AG04449 (cell line): ENCODE measurements around the gene LCN1.

Experiments used
- CTCF ChIA-PET: fragments of 350-600 bp; formaldehyde crosslinking; extraction: SDS; loops from one replicate; lab custom pipeline; 2021; ENCODE audit warnings: antibody characterized with exemption; lab: Yijun Ruan, JAX
- POLR2A ChIA-PET: fragments of 400-600, 350-600 bp; formaldehyde crosslinking; extraction: SDS; loops from one replicate; lab custom pipeline; 2020; ENCODE audit warnings: antibody characterized with exemption, inconsistent platforms; lab: Yijun Ruan, JAX
- DNase-seq: peaks from one replicate; pipeline ENCODE4 v3.0.0-alpha.2; 2010; ENCODE audit warnings: low read depth, low spot score
- H3K4me3 ChIP-seq: 2 replicates; pipeline ENCODE4 v1.5.1; 2011; ENCODE audit warnings: low read depth, mild to moderate bottlenecking, control low read depth, low read length
- CTCF ChIP-seq: IDR thresholded peaks from one replicate; pipeline ENCODE4 v1.5.1; 2011; ENCODE audit warnings: mild to moderate bottlenecking, moderate library complexity, low read length, control low read depth, inconsistent platforms; ENCODE audit not compliant: insufficient read depth; ENCODE audit errors: missing control alignments

LCN1 gene

GRCh38 chr9:135502873-135503321 is 18.3 kb upstream of the LCN1 start:
- CTCF ChIA-PET = interaction anchor here (1.0 kb wide), 1 partner anchor 10 kb away, joined by 4 read pairs; no protein-coding TSS in a partner anchor
- POLR2A ChIA-PET = no interaction called here
- TF ChIP-seq CTCF = no peak
- DNase-seq = no peak
- H3K4me3 ChIP-seq = no peak overlapping the region

GRCh38 chr9:135503371-135504261 is 17.6 kb upstream of the LCN1 start:
- TF ChIP-seq CTCF = no peak
- ChIA-PET POLR2A (no interaction called here), CTCF (interaction anchor here (0.8 to 3.4 kb wide), 8 partner anchors 9 to 101 kb away, joined by 3 to 17 read pairs (median 8); no protein-coding TSS in a partner anchor)
- H3K4me3 ChIP-seq = no peak overlapping the region
- DNase-seq = no peak

DNA sequence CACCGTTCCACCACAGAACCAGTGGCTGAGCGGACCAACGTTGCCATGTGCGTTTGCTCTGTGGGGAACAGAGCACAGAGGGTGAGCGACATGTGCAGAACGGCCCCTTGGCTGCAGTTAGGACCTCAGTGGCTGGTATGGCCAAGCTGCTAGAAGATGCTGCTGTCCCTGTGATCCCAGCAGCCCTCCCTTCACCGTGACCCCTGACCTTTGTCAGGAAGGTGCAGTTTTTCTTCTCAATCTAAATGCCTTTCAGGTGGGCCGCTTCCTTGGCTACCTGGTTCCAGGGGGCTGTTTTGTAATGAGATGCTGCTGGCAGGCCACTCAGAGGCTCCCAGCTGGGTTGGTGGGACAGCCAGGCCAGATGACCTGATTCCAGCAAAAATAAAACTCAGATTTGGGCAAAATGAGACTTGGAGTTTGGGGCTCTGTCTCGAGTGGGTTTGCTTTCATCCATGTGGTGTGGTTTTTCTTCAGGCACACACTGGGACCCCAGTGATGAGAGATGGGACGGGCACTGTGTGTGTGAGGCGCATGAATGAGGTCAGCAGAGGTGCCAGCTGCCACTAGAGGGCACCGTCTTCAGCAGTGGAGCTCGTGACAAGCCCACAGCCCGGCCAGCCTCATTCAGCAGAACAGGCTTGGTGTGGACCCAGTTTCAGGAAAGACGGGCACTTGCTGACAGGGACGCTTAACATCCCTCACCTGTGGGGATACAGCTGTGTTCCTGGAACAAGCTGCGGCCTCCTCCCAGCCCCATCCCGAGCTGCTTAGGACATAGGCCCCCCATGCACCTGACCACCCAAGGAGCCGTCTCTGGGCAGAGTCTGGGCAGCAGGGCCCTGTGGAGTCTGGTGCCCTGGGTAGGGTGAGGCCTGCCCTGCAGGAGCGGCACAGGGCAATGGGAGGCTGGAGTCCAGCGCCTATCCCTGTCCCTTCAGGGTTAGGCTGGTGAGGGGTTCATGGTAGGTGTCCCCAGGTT is 16.7 kb upstream of the LCN1 start:
- DNase-seq = no peak
- TF ChIP-seq CTCF = peak; percentile 95
- ChIA-PET CTCF (interaction anchor here (0.7 to 3.4 kb wide), 18 partner anchors 8 to 118 kb away, joined by 3 to 17 read pairs (median 4); no protein-coding TSS in a partner anchor), POLR2A (interaction anchor here (0.6 kb wide), 1 partner anchor 31 kb away, joined by 3 read pairs; no protein-coding TSS in a partner anchor)
- no peak overlapping the region for H3K4me3 ChIP-seq

- no peak for TF ChIP-seq CTCF
- H3K4me3 ChIP-seq = no peak overlapping the region
- ChIA-PET CTCF (interaction anchor here (0.7 to 3.4 kb wide), 16 partner anchors 7 to 117 kb away, joined by 3 to 17 read pairs (median 4); no protein-coding TSS in a partner anchor), POLR2A (no interaction called here)
- no peak for DNase-seq
These were observed 15.6 kb upstream of the LCN1 start for GRCh38 chr9:135505406-135506187.

DNA sequence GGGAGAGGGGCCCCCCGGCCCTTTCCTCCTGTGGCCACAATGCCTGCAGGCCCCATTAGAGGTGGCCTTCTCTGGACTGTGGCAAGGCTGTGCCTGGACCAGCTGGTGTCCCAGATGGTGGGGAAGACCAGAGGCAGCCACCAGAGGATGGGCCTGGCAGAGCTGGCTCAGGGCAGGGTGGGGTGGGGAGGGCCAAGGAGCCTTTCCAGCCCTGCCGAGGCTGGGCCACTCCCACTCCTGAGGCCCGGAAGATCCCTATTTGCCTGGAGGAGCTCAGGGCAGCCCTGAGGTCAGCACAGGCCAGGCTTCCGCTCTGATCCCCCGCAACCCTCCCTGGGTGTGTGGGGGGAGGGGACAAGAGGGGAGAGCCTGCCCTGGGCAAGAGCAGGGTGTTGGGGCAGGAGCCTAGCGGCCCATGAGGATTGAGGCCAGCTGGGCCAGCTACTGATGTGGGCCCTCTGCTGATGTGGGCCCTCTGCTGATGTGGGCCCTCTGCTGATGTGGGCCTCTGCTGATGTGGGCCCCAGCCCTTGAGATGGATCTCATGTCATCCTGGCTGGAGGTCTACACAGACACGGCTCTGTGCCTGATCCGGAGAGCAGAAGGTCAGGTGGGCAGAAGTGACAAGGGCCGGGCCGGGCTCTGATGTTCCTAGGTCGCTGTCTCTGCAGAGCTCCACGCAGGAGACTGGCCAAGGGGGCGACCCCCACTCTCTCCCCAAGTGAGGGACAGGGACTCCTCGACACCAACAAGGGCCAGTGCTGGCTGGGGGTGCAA is 14.7 kb upstream of the LCN1 start:
- no peak overlapping the region for H3K4me3 ChIP-seq
- TF ChIP-seq CTCF = no peak
- ChIA-PET POLR2A (no interaction called here), CTCF (interaction anchor here (1.0 to 3.4 kb wide), 7 partner anchors 8 to 37 kb away, joined by 3 to 17 read pairs (median 4); no protein-coding TSS in a partner anchor)
- DNase-seq = no peak
